A549 treated with AZD9567 at 1 μM for 4 hours (cell line): ENCODE data around the gene CES4A. TPM values are rescaled to one million over a fixed set of nuclear protein-coding genes. Genes with fewer than 3 reads are reported as not detected.

Source experiments
- total RNA-seq: library from RNA; stranded (reverse); fragments of 200-300 nt; extraction: Qiagen RNA extraction; gene quantifications from 5 replicates; pipeline ENCODE4 v1.2.3, GENCODE V29; 2022; ENCODE audit not compliant: insufficient read depth

The CES4A gene
- total RNA-seq, result 2.1 to 3.2 TPM (median 2.9 TPM) in 5 replicates

DNA sequence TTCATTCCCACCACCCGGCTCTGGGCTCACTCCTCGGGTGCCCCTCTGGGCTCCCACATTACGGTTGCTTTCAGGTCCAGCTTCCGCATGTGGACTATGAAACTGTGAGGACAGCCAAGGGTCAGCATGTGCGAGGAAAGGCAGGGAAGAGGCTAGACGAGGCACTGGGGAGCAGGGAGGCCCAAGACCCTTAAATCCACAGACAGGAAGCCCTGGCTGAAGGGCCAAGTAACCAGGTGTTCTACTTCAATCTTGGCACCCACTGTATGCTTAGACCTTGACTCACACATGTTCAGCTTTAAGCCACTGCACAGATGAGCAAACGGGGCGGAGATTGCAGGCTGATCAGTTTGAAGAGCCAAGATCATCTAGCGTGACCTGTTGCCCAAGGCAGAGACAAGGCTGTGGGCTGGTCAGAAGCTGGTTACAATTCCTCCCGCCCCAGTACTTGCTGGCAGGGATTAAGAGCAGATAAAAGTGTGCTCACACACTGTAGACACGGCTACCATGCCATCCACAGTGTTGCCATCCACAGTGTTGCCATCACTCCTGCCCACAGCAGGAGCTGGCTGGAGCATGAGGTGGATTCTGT, at the start of gene CES4A:
Gene CES4A (plus strand): TSS at position 393 of the 592 bp plus-strand sequence. CDS start 184 bp downstream, at position 577.

GRCh38 chr16:66961065-66961744, 27.2 kb upstream of the CES4A start, which contains the start of gene CES3:
CES3 (plus strand) TSS chr16:66961266; CDS start chr16:66961308, 42 bp downstream.

GRCh38 chr16:67028696-67029253, 40.4 kb downstream of the CES4A start, which contains the start of gene CBFB:
CBFB (plus strand) TSS chr16:67029149; CDS start chr16:67029408, 259 bp downstream.

Other genes with a start within 250 kb of the CES4A start
- 40.6 to 57.0 TPM (median 55.7 TPM) in 5 replicates for gene DYNC1LI2, start 237.0 kb upstream of the CES4A start, total RNA-seq
- gene TERB1, start 187.0 kb upstream of the CES4A start, total RNA-seq, result 0.07 to 0.08 TPM in 2 of 5 replicates, not detected in the others
- 63.8 to 71.1 TPM (median 68.0 TPM) in 5 replicates for gene NAE1, start 157.6 kb upstream of the CES4A start, total RNA-seq
- not detected in 5 replicates for gene CA7, start 144.2 kb upstream of the CES4A start, total RNA-seq
- 3.4 to 7.0 TPM (median 6.1 TPM) in 5 replicates for gene PDP2, start 108.1 kb upstream of the CES4A start, total RNA-seq
- 2.0 to 3.6 TPM (median 2.7 TPM) in 5 replicates for gene CDH16, start 69.7 kb upstream of the CES4A start, total RNA-seq
- 24.5 to 42.4 TPM (median 33.2 TPM) in 5 replicates for gene RRAD, start 63.1 kb upstream of the CES4A start, total RNA-seq
- gene CIAO2B, start 54.2 kb upstream of the CES4A start, total RNA-seq, result 127 to 188 TPM (median 178 TPM) in 5 replicates
- 26.8 to 32.6 TPM (median 31.1 TPM) in 5 replicates for gene CES2, start 53.1 kb upstream of the CES4A start, total RNA-seq
- gene CES3, start 27.3 kb upstream of the CES4A start, total RNA-seq, result 2.1 to 6.9 TPM (median 2.2 TPM) in 5 replicates
- 48.0 to 74.9 TPM (median 52.6 TPM) in 5 replicates for gene CBFB, start 40.6 kb downstream of the CES4A start, total RNA-seq
- gene PHAF1, start 121.4 kb downstream of the CES4A start, total RNA-seq, result 25.7 to 34.0 TPM (median 26.3 TPM) in 5 replicates
- 7.3 to 8.6 TPM (median 8.4 TPM) in 5 replicates for gene B3GNT9, start 162.4 kb downstream of the CES4A start, total RNA-seq
- gene TRADD, start 171.3 kb downstream of the CES4A start, total RNA-seq, result 12.6 to 23.6 TPM (median 22.4 TPM) in 5 replicates
- 4.9 to 12.1 TPM (median 8.9 TPM) in 5 replicates for gene FBXL8, start 171.4 kb downstream of the CES4A start, total RNA-seq
- gene HSF4, start 176.2 kb downstream of the CES4A start, total RNA-seq, result 5.9 to 18.4 TPM (median 16.4 TPM) in 5 replicates
- 43.9 to 83.6 TPM (median 80.7 TPM) in 5 replicates for gene NOL3, start 181.9 kb downstream of the CES4A start, total RNA-seq
- gene MATCAP1, start 195.4 kb downstream of the CES4A start, total RNA-seq, result 5.3 to 8.6 TPM (median 6.8 TPM) in 5 replicates
- 0.07 to 0.15 TPM (median 0.12 TPM) in 4 of 5 replicates, not detected in the other for gene EXOC3L1, start 201.5 kb downstream of the CES4A start, total RNA-seq
- gene E2F4, start 203.6 kb downstream of the CES4A start, total RNA-seq, result 102 to 121 TPM (median 104 TPM) in 5 replicates
- gene ELMO3, start 210.5 kb downstream of the CES4A start, total RNA-seq, result 1.6 to 1.7 TPM (median 1.7 TPM) in 4 of 5 replicates, not detected in the other
- 87.8 to 101 TPM (median 94.4 TPM) in 5 replicates for gene TMEM208, start 238.5 kb downstream of the CES4A start, total RNA-seq